Neural cell (in vitro differentiated cells): ENCODE results near the gene RNF13.

ENCODE experiments used
- CTCF ChIP-seq: fragments of 450-650 bp; IDR thresholded peaks from 2 replicates; pipeline ENCODE4 v1.5.1; 2014; ENCODE audit warnings: antibody characterized with exemption, mild to moderate bottlenecking, moderate library complexity; ENCODE audit not compliant: poor library complexity, severe bottlenecking
- EP300 ChIP-seq: fragments of 450-650 bp; conservative IDR thresholded peaks from 2 replicates; pipeline ENCODE4 v1.6.1; 2014; ENCODE audit warnings: antibody characterized with exemption, mild to moderate bottlenecking, moderate library complexity; ENCODE audit not compliant: poor library complexity, severe bottlenecking
- EZH2 ChIP-seq: fragments of 200-600, 300-800 bp; shearing (Covaris generic), sonication (generic); IDR thresholded peaks from 2 replicates; pipeline ENCODE4 v1.6.1; 2014; ENCODE audit warnings: antibody characterized with exemption, low read length, borderline replicate concordance, mild to moderate bottlenecking; ENCODE audit not compliant: insufficient read depth, poor library complexity, severe bottlenecking
- REST ChIP-seq: IDR thresholded peaks from 2 replicates; pipeline ENCODE4 v1.6.1; 2012; ENCODE audit warnings: borderline replicate concordance
- TAF1 ChIP-seq: IDR thresholded peaks from 2 replicates; pipeline ENCODE4 v1.6.1; 2012; ENCODE audit warnings: low read depth

- TF ChIP-seq CTCF (no peak), TAF1 (no peak), REST (no peak), EZH2 (no peak), EP300 (no peak)
These were observed 107.1 kb downstream of the RNF13 start for GRCh38 chr3:149920119-149920518.
